Fibroblast of skin of right biceps (primary cell): ENCODE measurements around the gene VRK3.
"Not testable (repeated sequence)": the region's sequence is repeated elsewhere in the genome, so short reads cannot be mapped to it uniquely, and the experiment has no call there.

Experiments
- DNase-seq: peaks from one replicate; pipeline ENCODE4 v3.0.0-alpha.2; 2013

The VRK3 gene, protein sequence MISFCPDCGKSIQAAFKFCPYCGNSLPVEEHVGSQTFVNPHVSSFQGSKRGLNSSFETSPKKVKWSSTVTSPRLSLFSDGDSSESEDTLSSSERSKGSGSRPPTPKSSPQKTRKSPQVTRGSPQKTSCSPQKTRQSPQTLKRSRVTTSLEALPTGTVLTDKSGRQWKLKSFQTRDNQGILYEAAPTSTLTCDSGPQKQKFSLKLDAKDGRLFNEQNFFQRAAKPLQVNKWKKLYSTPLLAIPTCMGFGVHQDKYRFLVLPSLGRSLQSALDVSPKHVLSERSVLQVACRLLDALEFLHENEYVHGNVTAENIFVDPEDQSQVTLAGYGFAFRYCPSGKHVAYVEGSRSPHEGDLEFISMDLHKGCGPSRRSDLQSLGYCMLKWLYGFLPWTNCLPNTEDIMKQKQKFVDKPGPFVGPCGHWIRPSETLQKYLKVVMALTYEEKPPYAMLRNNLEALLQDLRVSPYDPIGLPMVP

DNA sequence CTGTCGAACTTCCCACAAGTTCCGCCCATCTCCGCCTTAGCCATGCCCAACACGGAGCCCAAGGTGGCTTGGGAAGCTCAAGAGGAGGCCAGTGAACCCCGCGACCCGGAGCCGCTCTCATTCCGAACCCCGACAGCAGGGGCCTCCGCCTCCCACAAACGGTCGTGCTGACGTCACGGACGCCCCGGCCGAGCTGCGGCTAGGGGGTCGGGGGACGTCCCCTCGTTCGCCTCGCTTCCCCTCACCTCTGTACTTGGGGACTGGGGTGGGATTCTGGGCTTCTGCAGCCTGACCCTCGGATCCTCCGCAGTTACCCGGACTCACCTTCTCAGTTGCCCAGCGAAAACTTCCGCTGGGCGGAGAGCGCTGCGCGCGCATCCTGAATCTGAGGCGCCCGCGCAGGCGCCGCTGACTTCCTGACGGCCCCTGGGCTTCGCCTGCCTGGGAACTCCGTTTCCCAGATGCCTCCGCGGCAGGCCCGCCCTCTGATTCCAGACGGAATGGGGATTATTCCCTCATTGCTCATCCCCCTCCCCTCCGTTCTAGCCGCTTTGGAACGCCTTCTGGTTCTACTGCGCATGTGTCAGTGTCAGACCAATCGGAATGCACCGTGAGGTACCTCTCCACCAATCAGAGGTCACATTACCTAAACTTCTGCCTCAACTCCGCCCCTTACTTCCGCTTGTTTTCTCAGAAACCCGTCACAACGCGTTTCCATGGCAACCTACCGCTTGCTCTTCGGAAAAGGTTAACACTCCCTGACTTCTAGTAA, at the start of gene VRK3:
TSS of gene VRK3 (minus strand) at position 351 of the 772 bp plus-strand sequence. CDS start 9,210 bp downstream, outside the sequence.
- peak; percentile 100 for DNase-seq

DNA sequence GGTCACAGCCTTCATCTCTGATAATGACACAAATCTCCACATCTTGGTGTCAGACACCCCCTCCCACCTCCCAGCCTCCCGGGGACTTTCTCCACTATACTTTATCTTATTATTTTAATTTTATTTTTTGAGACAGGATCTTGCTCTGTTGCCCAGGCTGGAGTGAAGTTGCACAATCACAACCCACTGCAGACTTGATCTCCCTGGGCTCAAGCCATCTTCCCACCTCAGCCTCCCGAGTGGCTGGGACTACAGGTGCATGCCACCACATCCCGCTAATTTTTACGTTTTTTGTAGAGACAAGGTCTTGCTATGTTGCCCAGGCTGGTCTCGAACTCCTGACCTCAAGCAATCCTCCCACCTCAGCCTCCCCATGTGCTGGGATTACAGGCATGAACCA, 43.2 kb upstream of the VRK3 start:
- DNase-seq: not testable (repeated sequence)

DNA sequence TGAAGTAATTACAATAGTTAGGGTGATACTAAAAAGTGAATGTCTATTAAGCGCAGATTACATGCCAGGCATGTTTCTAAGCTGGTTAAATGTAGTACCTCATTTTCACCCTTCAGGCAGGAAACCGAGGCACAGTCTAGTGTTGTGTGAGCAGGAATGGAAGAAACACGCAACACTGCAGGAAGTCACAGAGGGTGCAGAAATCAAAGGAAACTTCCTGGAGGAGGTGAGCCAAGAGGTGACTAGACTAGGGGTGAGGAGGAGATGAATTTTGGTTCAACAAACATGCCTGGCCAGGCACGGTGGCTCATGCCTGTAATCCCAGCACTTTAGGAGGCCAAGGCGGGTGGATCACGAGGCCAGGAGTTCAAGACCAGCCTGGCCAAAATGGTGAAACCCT, 42.4 kb upstream of the VRK3 start:
- no peak for DNase-seq

DNA sequence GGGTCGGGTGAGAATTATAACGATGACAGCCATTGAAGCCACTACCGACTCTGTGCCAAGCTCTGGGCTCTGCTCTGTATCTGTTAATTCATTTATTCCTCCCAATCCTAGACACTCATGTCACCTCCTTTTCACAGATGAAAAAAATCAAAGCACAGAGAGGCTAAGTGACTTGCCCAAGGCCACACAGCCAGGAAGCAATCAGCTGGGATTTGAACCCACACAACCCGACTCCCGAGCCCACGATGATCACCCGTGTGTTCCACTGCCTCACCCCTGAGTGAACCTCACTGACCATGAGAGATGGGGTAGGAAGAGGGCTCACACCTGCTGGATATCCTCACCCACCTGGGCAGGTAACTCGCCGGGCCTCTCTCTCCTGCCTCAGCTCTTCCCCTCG, 40.8 kb upstream of the VRK3 start:
- DNase-seq: no peak

DNA sequence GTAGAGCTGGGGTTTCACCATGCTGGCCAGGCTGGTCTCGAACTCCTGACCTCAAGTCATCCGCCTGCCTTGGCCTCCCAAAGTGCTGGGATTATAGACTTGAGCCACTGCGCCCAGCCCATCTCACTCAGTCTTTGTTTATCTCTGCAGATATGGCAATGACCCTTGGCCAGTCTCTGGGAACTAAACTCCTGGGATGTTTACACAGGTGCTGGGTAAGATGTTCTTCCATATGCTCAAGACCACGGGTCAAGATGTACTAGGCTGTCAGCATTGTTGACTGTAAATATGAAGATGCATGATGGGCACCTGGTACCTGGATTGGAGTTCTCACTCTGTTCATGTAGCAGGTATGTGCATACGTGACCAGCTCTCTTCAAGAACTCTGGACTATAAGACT, 36.5 kb upstream of the VRK3 start:
- no peak for DNase-seq

DNA sequence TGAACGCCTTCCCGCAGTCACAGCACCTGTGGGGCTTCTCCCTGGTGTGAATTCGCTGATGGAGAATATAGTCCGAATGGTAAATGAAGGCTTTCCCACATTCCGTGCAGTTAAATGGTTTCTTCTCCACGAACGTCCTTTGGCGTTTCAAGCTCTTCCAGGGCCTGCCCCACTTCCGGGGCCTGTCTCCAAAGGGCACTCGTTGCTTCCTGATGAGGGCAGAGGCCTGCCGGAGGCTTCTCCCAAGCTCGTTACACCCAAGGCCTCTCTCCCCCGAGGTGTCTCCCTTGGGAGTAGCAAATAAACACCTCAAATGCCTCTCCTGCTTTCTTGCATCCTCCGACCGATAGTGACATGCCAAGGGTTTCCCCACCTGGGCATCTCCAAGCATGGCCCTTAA, 34.9 kb upstream of the VRK3 start:
- no peak for DNase-seq

DNA sequence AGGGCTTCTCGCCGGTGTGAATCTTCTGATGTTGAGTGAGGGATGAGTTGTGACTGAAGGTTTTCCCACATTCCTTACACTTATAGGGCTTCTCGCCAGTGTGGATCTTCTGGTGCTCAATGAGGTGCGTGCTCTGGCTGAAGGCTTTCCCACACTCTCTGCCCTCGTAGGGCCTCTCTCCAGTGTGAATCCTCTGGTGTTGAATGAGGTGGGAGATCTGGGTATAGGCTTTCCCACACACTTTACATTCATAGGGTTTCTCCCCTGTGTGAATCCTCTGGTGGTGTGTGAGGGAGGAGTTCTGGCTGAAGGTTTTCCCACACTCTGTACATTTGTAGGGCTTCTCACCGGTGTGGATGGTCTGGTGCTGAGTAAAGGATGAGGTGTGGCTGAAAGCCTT, 33.9 kb upstream of the VRK3 start:
- no peak for DNase-seq

DNA sequence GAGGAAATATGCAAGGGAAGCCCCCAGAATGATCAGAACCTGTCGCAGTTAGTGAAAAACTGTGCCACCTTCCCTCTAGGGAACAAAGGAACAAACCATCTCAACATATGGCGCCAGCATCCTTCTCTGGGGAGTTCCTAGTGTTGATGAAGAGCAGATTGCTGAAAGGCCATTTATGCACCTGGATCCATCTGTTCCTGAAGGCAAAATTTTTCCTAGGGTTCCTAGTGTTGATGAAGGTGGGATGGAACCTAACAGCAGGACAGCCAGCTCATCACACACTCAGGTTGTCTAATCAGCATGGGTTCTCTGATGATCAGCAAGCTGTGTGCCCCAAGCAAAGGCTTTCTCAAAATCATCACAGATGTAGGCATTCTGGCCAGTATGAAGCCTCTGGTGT, 33.3 kb upstream of the VRK3 start:
- no peak for DNase-seq

DNA sequence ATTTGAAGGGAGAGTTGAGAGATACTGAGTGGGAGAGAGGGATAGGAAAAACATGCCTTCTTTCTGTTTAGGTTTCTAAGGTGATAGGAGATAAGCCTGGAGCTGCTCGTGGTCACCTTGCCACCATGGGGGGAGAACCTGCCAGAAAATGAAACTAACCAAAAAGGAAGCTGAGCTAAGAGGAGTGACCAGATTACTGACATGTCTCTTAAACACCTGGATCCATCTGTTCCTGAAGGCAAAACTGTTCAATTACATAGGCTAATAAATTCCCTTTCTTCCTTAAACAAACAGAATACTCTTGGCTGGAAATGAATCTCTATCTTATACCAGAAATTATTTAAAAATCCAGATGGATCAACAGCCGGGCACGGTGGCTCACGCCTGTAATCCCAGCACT, 27.9 kb upstream of the VRK3 start:
- no peak for DNase-seq

DNA sequence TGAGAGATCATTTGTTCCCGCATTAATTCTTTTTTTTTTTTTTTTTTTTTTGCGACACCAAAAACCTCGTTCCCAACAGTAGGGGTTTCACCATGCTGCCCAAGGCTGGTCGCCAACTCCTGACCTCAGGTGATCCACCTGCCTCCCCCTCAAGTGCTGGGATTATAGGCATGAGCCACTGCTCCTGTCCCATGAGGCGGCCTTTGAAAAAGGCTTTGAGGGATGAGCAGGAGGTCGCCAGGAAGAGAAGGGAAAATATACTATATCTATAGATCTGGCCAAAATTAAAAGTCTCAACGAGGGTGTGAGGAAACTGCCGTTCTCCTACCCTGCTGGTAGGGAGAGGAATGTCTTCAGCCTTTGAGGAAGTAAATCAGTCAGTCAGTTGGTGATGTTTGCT, 26.8 kb upstream of the VRK3 start:
- DNase-seq: no peak

DNA sequence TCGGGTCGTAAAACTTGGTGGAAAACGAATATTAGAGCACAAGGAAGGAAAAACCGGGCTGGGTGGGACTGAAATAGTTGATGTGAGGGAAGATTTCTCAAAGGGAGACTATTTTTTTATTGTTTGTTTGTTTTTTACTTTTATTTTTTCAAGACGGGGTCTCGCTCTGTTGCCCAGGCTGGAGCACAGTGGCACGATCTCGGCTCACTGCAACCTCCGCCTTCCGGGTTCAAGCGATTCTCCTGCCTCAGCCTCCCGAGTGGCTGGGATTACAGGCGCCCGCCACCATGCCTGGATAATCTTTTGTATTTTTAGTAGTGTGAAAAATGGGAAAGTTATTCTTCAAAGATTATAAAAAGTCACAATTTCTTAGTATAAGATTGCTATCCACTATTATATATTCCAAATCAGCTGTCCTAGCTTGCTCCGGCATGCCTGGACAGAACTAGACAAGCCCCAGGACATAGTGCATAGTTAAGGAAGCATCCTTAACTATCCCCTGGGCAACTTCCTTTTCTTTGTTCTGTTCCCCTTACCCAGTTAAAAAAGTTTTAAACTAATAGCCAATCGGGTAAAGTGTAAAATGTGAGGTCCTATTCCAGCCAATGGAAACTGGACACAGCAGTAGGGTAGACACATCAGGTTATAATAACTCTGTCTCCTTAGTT, 26.2 kb upstream of the VRK3 start:
- not testable (repeated sequence) for DNase-seq

DNA sequence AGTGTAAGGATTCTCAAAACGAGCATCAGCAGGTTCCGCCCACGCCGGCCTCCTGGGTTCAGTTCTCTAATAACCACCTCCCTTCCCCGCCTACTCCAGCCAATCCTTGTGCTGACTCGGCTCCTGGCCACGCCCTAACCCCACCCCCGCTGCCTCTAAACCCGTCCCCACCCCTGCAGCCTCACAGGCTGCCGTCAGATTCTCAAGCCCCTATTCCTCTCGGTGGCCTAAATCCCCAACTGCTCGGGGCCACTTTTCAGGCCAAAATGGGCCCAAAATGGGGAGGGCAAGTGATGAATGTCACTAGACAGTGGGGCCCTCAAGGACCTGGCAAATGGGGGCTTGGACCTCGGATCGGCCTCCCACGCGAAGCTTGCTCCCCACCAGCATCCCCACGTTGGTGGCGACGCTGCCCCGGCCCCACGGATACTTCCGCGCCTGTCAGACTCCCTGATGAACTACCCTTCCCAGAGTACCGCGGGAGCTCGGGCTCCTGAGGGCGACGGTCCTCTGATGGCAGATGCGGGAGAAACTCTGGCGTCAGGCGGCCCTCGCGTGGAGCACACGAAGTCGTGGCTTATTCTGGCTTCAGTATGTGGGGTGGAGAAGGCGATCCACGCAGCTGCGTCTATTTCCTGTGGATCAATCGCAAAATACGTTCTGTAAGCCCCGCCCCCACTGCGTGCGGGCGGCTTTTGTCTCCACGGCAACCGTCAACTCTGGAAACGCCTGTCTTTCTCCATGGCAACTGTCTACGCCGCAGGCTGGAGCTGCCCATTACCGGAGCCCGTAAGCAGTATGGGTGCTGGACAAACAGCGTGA, 25.4 kb upstream of the VRK3 start:
- peak; percentile 55 for DNase-seq

DNA sequence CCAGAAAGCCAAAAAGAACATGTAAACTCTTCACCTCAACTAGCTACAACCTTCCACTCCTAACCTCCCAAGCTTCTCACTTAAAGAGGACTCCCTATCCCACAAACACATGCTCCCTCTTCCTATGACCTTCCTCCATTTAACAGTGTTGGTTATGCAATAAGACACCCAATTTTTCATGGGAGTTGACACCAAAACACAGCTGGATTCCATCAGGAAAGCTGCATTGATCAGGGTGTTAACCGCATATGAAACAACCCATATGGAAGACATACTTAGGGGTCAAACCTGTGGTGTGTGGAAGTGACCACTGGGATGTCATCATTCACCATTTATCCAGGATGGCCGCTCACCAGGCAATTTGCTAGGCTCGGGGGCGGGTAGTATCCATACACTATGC, 22.5 kb upstream of the VRK3 start:
- no peak for DNase-seq

DNA sequence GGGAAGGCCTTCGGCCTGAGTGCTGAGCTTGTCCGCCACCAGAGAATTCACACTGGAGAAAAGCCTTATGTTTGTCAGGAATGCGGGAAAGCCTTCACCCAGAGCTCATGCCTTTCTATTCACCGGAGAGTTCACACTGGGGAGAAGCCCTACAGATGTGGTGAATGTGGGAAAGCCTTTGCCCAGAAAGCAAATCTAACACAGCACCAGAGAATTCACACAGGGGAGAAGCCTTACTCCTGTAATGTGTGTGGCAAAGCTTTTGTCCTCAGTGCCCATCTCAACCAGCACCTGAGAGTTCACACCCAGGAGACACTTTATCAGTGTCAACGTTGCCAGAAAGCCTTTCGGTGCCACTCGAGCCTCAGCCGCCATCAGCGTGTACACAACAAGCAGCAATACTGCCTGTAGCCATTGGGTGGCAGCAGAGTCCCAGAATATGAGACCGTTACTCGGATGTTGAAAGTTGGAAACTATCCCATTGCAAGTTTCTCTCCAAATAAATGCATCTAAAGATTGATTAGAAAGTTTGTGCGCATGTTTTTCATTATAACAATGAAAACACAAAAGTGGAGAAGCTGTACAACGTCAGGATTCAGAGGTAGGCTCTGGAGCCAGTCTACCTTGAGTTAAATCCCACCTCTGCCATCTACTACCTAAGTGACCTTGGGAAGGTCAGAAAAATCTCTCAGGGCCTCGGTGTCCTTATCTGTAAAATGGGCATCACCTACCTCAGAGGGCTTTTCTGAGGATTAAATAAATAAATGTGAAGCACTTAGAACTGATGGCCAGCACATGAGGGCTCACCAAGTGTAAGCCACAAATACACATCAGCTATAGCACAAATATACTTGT, 21.7 kb upstream of the VRK3 start:
- peak; percentile 13 for DNase-seq

DNA sequence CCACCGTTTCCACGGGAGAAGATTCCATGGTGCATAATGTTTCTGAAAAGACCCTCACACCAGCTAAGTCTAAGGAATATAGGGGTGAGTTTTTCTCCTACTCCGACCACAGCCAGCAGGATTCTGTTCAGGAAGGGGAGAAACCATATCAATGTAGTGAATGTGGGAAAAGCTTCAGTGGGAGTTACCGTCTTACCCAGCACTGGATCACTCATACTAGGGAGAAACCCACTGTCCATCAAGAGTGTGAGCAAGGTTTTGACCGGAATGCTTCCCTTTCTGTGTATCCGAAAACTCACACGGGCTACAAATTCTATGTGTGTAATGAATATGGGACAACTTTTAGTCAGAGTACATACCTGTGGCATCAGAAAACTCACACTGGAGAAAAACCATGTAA, 19.8 kb upstream of the VRK3 start:
- DNase-seq: no peak

DNA sequence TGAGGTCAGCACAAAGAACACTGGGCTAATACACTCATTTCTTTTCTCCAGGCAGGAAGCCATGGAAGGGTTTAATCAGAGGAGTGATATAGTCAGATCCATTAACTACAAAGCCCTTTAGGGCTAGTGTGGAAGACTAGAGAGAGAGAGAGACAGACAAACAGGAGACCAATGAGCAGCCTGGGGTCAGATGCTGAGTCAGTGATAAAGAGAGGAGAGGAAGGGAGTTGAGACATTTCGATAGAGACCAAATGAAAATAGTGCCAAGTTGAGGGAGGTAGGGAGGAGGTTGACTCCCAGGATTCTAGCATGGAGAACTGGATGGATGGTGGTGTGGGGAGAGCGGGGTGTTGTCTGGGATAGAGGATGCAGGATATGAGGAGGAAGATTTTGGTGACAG, 18.8 kb upstream of the VRK3 start:
- DNase-seq: no peak

DNA sequence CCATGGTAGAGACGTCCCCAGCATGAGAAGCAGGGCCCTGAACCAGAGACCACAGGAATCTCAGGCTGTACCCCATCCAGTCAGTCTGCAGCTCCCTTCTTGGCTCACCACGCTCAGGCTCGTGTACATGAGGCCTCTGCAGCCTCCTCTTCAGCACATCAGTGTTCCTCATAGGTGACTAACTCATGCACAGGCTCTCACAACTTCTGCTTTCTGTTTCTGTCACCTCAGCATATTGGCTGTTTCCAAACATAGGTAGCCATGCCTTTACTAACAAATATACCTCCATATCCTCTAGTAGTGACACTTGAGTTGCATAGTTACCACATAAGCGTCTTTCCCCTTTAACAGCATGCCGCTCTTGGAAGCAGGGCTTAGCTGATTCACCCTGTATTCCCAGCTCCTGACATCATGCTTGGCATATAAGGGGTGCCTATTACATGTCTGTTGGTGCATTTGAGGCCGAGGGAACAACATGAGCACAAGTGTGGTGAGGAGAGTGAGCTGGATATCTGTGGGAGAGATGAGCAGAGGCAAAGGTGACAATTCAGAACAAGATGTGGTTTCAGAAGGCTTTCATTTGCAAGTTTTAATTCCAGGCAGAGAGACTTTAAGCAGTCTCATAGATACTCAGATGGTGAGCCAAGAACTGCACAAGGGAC, 17.3 kb upstream of the VRK3 start:
- no peak for DNase-seq

DNA sequence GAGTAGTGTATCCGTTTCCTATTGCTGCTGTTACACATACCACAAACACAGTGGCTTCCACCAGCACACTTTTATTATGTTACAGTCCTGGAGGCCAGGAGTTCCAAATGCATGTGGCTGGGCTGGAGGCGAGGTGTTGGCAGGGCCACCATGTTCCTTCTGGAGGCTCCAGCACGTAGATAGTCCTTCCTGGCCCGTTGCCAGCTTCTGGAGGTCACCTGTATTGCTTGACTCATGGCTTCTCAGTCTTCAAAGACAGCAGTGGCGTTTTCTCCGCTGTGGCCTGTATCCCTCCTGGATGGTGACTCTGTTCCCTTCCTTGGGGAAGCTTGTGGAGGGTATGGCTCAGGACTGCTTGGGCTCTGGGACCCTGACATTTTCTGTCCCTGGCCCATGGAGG, 15.8 kb upstream of the VRK3 start:
- DNase-seq: no peak

DNA sequence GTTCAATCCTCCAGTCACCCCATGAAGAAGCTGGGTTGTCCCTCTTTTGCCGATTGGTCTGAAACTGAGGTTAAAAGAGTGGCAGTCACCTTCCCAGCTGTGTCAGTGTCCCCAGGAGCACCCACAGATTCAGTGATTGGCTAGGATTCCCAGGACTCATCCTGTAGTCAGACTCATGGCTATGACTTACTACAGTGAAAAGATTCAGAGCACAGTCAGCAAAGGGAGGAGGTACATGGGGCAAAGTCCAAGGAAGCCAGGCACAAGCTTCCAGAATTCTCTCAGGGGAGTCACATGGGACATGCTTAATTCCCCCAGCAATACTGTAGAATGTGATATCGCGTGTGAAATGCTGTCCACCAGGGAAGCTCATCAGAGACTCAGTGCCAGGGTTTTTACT, 14.8 kb upstream of the VRK3 start:
- no peak for DNase-seq

DNA sequence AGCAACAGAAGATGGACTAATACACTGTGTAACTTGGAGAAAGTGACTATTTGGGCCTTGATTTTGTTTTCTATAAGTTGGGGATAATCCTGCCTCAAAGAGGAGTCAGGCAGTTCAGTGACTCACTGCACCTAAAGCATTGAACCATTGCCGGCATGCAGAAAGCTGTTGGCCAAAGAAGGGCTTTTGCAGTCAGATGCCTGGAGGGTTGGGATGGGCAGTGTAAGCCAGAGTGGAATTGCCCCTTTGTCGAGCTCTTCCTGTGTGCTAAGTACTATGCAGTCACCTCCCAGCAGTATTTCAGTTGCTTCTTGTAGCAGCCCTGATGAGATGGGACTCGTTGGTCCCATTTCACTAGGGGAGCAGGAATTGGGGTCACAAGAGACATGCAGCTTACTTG, 11.7 kb upstream of the VRK3 start:
- DNase-seq: no peak

DNA sequence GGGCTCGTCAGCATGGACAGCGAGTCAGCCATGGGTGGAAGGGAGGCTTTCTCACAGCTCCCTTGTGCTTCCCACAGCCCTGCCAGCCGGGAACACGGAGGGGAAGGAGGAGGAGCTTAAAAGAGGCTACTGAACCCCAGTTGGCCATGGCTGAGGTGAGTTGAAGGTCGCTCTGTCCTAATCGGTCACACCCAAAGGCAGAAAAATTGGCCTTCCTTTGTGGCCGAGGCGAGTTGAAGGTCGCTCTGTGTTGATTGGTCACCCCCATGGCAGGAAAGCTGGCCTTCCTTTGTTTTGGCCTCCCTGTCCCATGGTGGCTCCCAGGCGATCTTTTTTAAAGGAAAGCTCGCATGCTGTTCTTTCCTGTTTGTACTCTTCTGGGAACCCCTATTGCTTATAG, 5.8 kb upstream of the VRK3 start:
- DNase-seq: no peak
